GM20000 (cell line): ENCODE results near the gene STUM.

ENCODE experiments used
- DNase-seq: peaks from one replicate; pipeline ENCODE4 v3.0.0; 2012; ENCODE audit warnings: low spot score
- TF ChIP-seq, protein P1 (sequence below): IDR thresholded peaks from 2 replicates; pipeline ENCODE4 v1.5.1; 2012; ENCODE audit warnings: mild to moderate bottlenecking, control low read depth; ENCODE audit errors: extremely low read depth, missing control alignments

Gene STUM

DNA sequence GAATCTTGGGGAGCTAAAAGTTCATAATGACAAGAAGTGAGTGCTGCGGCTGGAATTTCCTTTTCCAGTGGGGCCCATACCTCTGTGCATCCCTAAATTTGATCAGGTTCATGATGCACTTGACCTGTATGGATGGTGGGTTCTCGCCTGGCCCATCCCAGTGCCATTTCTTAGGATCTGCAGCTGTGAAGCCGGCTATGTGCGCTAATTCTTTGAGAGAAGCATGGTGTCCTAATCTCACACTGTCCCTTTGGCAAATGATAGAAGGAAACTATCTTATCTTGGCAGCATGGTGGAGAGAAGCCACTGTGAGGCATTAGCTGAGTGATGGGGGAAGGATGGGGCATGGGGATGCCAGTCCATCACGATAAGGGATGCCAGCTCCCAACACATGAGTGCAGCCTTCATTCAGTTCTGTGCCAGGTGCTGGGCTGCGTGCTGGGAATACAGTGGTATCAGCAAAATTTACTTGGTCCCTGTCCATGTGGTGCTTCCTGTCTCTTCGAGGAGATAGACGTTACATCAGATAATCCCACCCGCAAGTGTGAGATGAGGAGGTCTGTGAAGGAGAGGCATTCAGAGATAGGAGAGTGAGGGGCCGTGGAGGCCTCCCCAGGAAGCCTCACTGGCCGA, 30.5 kb downstream of the STUM start:
- TF ChIP-seq, protein P1, sequence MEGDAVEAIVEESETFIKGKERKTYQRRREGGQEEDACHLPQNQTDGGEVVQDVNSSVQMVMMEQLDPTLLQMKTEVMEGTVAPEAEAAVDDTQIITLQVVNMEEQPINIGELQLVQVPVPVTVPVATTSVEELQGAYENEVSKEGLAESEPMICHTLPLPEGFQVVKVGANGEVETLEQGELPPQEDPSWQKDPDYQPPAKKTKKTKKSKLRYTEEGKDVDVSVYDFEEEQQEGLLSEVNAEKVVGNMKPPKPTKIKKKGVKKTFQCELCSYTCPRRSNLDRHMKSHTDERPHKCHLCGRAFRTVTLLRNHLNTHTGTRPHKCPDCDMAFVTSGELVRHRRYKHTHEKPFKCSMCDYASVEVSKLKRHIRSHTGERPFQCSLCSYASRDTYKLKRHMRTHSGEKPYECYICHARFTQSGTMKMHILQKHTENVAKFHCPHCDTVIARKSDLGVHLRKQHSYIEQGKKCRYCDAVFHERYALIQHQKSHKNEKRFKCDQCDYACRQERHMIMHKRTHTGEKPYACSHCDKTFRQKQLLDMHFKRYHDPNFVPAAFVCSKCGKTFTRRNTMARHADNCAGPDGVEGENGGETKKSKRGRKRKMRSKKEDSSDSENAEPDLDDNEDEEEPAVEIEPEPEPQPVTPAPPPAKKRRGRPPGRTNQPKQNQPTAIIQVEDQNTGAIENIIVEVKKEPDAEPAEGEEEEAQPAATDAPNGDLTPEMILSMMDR, result no peak
- no peak for DNase-seq

DNA sequence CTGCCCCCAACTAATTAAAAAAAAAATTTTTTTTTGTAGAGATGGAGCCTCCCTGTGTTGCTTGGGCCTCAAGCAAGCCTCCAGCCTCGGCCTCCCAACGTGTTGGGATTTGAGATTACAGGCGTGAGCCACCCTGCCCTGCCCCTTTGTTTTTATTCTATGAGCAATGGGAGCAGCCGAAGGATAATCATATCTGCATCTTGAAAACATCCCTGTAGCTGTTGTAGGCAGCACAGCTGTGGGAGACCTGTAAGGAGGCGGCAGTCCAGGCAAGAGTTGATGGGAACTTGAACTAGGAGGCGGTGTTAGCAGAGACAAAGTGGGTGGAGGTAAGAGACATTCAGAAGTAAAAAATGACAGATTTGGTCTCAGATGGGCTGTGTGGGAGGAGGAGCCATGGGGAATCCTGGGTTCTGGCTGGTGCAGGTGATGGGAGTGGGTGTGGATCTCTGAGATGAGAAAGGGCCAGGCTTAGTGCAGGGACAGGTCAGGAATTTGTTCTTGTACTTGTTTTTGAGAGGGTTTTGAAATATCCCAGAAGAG, 31.3 kb downstream of the STUM start:
- DNase-seq, result no peak
- TF ChIP-seq, protein P1, result no peak

DNA sequence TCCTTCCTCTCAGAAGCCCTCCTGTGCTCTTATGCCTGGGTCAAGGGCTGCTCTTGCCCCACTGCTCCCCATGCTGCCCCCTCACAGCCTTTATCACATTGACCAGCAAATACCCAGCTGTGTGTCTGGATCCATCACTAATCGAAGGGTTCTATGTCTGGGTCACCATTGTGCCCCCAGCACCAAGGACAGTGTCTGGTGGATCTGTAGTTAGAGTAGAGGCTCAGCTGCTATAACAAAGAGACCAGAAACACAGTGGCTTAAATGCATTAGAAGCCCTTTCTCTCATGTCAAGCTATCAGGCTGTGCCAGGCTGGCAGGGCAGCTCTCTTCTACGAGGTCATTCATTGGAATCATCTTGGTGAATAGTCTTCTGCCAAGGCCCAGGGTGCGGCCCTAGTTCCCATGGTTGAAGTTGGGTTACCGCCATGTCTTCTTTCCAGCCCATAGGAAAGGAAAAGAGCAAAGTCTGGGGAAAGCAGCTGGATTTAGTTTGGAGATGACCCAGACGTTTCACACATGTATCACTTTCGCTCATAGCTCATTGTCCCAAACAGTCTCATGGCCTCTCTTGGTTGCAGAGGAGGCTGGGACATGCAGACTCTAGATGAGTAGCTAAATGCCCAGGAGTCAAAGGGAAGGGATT, 32.2 kb downstream of the STUM start:
- DNase-seq, result no peak
- TF ChIP-seq, protein P1, result no peak

DNA sequence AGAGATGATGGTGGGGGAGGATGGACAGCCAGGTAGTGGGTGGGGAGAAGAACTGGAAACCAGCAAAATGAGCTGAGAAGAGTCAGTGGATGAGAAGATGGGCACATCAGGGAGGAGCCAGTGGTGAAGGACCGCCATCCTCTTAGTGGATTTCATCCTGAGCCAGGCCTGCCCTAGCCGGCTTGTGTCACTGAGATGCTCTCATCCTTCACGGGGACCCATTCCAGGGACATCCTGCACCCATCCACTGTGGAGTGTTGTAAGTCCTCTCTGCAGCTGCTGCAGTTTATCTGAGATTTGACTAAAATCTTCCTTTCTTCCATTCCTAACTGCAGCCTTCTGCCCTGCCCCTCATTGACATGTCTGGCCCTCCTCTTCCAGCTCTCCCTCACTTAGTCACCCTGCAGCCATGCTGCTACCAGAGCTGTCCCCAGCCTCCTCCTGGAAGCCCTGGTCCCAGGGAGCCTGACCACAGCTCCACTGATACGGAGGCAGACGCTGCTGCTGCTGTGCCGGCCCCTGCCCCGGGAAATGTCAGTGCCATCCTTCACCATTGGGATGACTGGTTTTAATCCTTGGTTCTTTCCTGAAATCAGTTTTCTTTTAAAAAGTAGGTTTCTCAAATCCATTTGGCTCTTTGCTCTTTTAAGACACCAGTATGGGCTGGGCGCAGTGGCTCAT, 33.2 kb downstream of the STUM start:
- TF ChIP-seq, protein P1, result no peak
- DNase-seq, result no peak

DNA sequence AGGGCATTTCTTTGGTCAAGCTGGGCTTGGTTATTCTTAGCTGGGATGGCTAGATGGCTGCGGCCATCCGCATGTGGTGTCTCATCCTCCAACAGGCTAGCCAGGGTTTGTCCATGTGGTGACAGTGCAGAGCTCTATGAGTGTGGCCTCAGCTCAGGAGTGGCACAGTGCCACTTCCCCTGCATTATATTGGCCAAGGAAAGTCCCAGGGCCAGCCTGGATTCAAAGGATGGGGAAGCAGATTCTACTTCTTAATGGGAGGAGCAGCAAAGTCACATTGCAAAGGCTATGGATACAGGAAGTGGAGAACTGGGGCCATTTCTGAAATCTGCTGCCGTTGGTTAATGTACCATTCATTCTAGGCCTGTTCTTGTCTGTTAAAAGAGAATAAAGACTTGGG, 34.4 kb downstream of the STUM start:
- no peak for DNase-seq
- TF ChIP-seq, protein P1, result no peak

DNA sequence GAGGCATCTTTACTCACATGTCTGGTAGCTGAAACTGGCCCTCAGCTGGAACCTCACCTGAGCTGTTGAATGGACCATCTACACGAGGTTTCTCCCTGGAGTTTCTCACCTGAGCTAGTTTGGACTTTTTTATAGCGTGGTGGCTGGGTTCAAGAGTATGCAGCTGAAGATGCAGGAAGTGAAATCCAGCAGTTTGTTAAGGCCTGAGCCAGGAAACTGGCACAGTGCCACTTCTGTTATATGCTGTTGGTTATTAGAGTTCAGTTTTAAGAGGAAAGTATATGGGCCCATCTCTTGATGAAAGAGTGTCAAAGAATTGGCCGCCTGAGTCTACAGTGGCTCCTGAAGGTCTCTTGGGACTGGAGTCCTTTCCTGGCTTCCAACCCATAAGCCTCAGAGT, 35.6 kb downstream of the STUM start:
- no peak for DNase-seq
- TF ChIP-seq, protein P1, result no peak

DNA sequence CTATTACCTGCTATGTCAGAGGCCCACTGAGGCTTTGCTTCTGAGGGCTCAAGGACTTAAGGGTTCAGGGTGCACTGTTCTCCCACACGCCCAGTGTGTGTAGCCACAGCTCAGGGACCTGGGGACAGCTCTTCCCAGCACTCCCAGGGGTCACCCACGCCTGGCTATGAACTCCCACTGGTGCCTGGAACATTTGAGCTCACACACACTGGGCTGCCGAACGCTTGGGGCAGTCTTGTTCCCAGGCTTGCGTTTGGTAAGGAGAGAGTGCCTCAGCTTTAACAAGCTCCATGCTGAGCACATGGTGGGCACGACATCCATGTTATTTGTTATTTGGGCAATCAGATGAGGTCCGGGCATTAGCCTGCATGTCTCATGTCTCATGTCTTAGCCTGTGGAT, 37.6 kb downstream of the STUM start:
- no peak for DNase-seq
- TF ChIP-seq, protein P1, result no peak
